ENCODE data around the gene CAGE1. TPM values are rescaled to one million over a fixed set of nuclear protein-coding genes. Genes with fewer than 3 reads are reported as not detected.
A peak's percentile ranks its signal among the peaks of the same experiment; 100 is the strongest.

Gene CAGE1
- total and polyA plus RNA-seq, 4 donors = not detected

DNA sequence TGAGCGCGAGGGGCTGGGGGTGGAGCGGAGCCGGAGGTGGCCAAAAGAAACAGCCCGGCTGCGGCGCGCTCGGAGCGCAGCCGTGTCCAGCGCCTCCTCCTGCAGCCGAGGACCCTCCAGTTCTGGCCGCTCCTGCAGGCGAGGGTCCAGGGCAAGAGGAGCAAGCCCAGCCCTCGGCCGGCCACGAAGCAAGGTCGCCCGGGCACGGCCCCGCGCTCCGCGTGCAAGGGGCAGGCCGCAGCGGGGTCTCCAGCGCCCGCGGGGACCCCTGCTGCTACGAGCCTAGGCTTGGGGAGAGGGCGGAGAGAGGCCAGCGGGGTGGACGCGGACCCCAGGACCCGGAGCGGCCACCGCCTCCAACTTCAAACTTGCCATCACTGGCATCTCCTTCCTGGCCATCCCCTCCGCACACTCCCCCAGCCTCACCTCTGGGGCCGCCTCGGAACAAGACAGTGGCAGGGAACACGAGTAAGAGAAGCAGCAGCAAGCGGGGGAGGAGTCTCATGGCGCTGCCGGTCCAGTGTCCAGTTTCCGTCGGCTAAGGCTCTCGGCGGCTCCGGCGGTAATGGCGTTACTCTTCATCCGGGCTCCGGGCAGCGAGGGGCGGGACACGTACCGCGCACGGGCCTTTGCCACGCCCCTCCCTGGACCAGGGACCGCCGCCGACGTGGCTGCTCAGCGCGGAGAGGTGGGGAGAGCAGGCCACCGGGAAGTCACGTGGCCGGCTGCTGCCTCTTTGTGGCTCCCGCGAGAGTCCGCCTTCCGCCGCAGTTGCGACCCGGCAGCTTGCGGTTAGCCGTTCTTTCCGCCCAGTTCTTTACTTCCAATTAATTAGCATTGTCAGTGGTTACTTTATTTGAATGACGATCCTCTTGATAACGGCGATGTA, 76.7 kb downstream of the CAGE1 start, which contains the start of gene SSR1:
Gene SSR1, minus strand, starts transcription at position 584 of the 889 bp plus-strand sequence. Its CDS starts 79 bp downstream, at position 505.
- Histone ChIP-seq H3K27ac (ENCODE audit: low read depth in 1 of 2, low read length in 2 of 2) (peak within 1 kb of the TSS; percentile 39 to 59), H3K27me3 (ENCODE audit: control insufficient read depth in 1 of 2, insufficient read depth in 2 of 2, low read length in 1 of 2) (no peaks in the 10 kb centered on the region), H3K4me1 (ENCODE audit: control insufficient read depth in 1 of 2, insufficient read depth in 2 of 2, low read length in 2 of 2) (peaks cover 0 to 1% of the 10 kb centered on the region in 2 donors), H3K36me3 (ENCODE audit: control insufficient read depth in 1 of 2, insufficient read depth in 2 of 2, low read length in 1 of 2) (peaks cover 0 to 2% of the 10 kb centered on the region in 2 donors), H3K4me3 (ENCODE audit: low read length in 2 of 2) (peak within 1 kb of the TSS; percentile 54 to 69), H3K9me3 (ENCODE audit: control insufficient read depth, low read length) (no peaks in the 10 kb centered on the region)
- DNase-seq = peak; percentile 99
- intact Hi-C loops (cut with DNase I) = loop anchor here (1.0 to 10.0 kb wide), 4 partner anchors 74 to 752 kb away; partner anchors contain the start of genes CAGE1 (in 2 of the 2), RIOK1 (in 2 of the 2), BLOC1S5 (in 1 of the 2) and SNRNP48 (in 1 of the 2)
- ATAC-seq (ENCODE audit: low FRiP score) = peak; percentile 100
- 0 to 1% methylated on average over 69 to 83 of the region's 83 CpGs for whole genome bisulfite sequencing, 2 donors

- no peak for DNase-seq
- peaks cover 0 to 1% of the 10 kb centered on the region in 2 donors for H3K4me1 ChIP-seq (ENCODE audit: control insufficient read depth in 1 of 2, insufficient read depth in 2 of 2, low read length in 2 of 2)
- peaks cover under 1 to 2% of the 10 kb centered on the region in 2 donors for H3K36me3 ChIP-seq (ENCODE audit: control insufficient read depth in 1 of 2, insufficient read depth in 2 of 2, low read length in 1 of 2)
- H3K27me3 ChIP-seq (ENCODE audit: control insufficient read depth in 1 of 2, insufficient read depth in 2 of 2, low read length in 1 of 2) = no peaks in the 10 kb centered on the region
- H3K9me3 ChIP-seq (ENCODE audit: control insufficient read depth, low read length) = no peaks in the 10 kb centered on the region
- intact Hi-C loops (cut with DNase I) = loop anchor here (5.0 to 10.0 kb wide), 3 partner anchors 75 to 753 kb away; partner anchors contain the start of genes BLOC1S5 (in 1 of the 2), CAGE1 (in 1 of the 2), RIOK1 (in 1 of the 2) and SNRNP48 (in 1 of the 2)
- peak overlapping the region; percentile 39 to 59 for H3K27ac ChIP-seq (ENCODE audit: low read depth in 1 of 2, low read length in 2 of 2)
- H3K4me3 ChIP-seq (ENCODE audit: low read length in 2 of 2) = peak overlapping the region; percentile 54 to 69
- no peak for ATAC-seq (ENCODE audit: low FRiP score)
- 1 to 2% methylated on average over 17 of the region's 17 CpGs for WGBS, 2 donors
Measured at GRCh38 chr6:7311917-7312615, 77.5 kb downstream of the CAGE1 start.

DNA sequence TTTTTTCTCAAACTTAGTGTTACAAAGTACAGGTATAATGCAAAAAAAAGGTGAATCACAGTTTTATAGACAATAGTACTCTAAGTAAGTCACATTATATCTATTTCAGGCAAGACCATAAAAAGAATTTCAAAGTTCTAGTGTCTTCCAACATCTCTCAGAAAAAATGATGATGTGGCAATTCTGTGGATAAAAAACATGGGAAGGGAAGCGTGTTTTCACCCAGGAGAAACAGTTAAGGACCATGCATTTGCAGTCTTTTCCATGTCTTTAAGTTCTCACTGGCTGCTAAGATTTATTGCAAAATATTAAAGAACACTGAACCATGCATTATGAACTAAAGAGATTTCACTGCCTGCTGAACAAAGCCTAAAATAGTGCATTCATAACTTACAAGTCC, 78.4 kb downstream of the CAGE1 start:
- Histone ChIP-seq H3K4me1 (ENCODE audit: control insufficient read depth in 1 of 2, insufficient read depth in 2 of 2, low read length in 2 of 2) (peaks cover 0 to 1% of the 10 kb centered on the region in 2 donors), H3K36me3 (ENCODE audit: control insufficient read depth in 1 of 2, insufficient read depth in 2 of 2, low read length in 1 of 2) (peaks cover 2 to 3% of the 10 kb centered on the region in 2 donors), H3K4me3 (ENCODE audit: low read length in 2 of 2) (no peak overlapping the region), H3K9me3 (ENCODE audit: control insufficient read depth, low read length) (no peaks in the 10 kb centered on the region), H3K27ac (ENCODE audit: low read depth in 1 of 2, low read length in 2 of 2) (no peak overlapping the region), H3K27me3 (ENCODE audit: control insufficient read depth in 1 of 2, insufficient read depth in 2 of 2, low read length in 1 of 2) (no peaks in the 10 kb centered on the region)
- intact Hi-C loops (cut with DNase I) = loop anchor here (5.0 to 10.0 kb wide), 3 partner anchors 76 to 754 kb away; partner anchors contain the start of genes BLOC1S5 (in 1 of the 2), CAGE1 (in 1 of the 2), RIOK1 (in 1 of the 2) and SNRNP48 (in 1 of the 2)
- DNase-seq = no peak
- WGBS, 2 donors = 32 to 49% methylated on average over 1 of the region's 1 CpG
- ATAC-seq (ENCODE audit: low FRiP score) = no peak

DNA sequence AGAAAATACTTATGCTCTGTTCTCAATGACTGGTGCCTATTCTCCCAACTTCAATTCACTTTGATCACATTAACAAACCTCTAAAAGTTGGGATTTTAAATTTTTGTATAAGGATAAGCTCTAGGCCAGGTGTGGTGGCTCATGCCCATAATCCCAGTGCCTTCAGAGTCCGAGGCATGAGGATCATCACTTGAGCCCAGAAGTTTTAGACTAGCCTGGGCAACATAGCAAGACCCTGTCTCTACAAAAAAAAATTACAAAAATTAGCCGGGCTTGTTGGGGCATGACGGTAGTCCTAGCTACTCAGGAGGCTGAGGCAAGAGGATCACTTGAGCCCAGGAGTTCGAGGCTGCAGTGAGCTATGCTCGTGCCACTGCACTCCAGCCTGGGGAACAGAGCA, 80.5 kb downstream of the CAGE1 start:
- H3K27me3 ChIP-seq (ENCODE audit: control insufficient read depth in 1 of 2, insufficient read depth in 2 of 2, low read length in 1 of 2) = no peaks in the 10 kb centered on the region
- H3K36me3 ChIP-seq (ENCODE audit: control insufficient read depth in 1 of 2, insufficient read depth in 2 of 2, low read length in 1 of 2) = peaks cover 3 to 4% of the 10 kb centered on the region in 2 donors
- DNase-seq (no peak), ATAC-seq (ENCODE audit: low FRiP score) (no peak)
- no peak overlapping the region for H3K4me3 ChIP-seq (ENCODE audit: low read length in 2 of 2)
- no peak overlapping the region for H3K27ac ChIP-seq (ENCODE audit: low read depth in 1 of 2, low read length in 2 of 2)
- 78 to 94% methylated on average over 5 of the region's 5 CpGs for whole genome bisulfite sequencing, 2 donors
- peaks cover 0 to 1% of the 10 kb centered on the region in 2 donors for H3K4me1 ChIP-seq (ENCODE audit: control insufficient read depth in 1 of 2, insufficient read depth in 2 of 2, low read length in 2 of 2)
- no peaks in the 10 kb centered on the region for H3K9me3 ChIP-seq (ENCODE audit: control insufficient read depth, low read length)
- intact Hi-C loops (cut with DNase I) = loop anchor here in 1 of 2 donors (10.0 kb wide), 1 partner anchor 286 kb away; the partner anchor contains the start of gene SNRNP48

DNA sequence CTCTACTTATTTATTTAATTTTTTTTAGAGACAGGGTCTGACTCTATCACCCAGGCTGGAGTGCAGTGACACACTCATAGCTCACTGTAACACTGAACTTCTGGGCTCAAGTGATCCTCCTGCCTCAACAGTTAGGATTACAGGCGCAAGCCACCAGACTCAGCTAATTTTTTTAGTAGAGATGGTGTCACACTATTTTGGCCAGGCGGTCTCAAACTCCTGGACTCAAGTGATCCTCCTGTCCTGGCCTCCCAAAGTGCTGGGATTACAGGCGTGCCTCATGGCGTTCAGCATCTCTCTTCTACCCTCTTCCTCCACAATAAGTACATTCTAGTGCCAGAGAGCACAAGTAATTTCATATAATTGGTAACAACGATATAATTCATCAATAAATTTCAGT, 82.0 kb downstream of the CAGE1 start:
- ATAC-seq (ENCODE audit: low FRiP score) = no peak
- no peak for DNase-seq

GRCh38 chr6:7304821-7305220, 84.7 kb downstream of the CAGE1 start:
- WGBS, 2 donors = 61 to 78% methylated on average over 1 of the region's 1 CpG
- Histone ChIP-seq H3K27ac (ENCODE audit: low read depth in 1 of 2, low read length in 2 of 2) (no peak overlapping the region), H3K9me3 (ENCODE audit: control insufficient read depth, low read length) (no peaks in the 10 kb centered on the region), H3K4me3 (ENCODE audit: low read length in 2 of 2) (no peak overlapping the region), H3K27me3 (ENCODE audit: control insufficient read depth in 1 of 2, insufficient read depth in 2 of 2, low read length in 1 of 2) (no peaks in the 10 kb centered on the region), H3K4me1 (ENCODE audit: control insufficient read depth in 1 of 2, insufficient read depth in 2 of 2, low read length in 2 of 2) (peaks cover 0 to 1% of the 10 kb centered on the region in 2 donors), H3K36me3 (ENCODE audit: control insufficient read depth in 1 of 2, insufficient read depth in 2 of 2, low read length in 1 of 2) (peaks cover 5 to 21% of the 10 kb centered on the region in 2 donors)
- no peak for DNase-seq
- intact Hi-C loops (cut with DNase I) = loop anchor here in 1 of 2 donors (10.0 kb wide), 1 partner anchor 290 kb away; the partner anchor contains the start of gene SNRNP48
- ATAC-seq (ENCODE audit: low FRiP score) = no peak

More for the DNA sequence above, 82.0 kb downstream of the CAGE1 start:
- intact Hi-C loops (cut with DNase I) = loop anchor here in 1 of 2 donors (10.0 kb wide), 1 partner anchor 287 kb away; the partner anchor contains the start of gene SNRNP48
- H3K9me3 ChIP-seq (ENCODE audit: control insufficient read depth, low read length) = no peaks in the 10 kb centered on the region
- no peak overlapping the region for H3K27ac ChIP-seq (ENCODE audit: low read depth in 1 of 2, low read length in 2 of 2)
- peaks cover 5 to 8% of the 10 kb centered on the region in 2 donors for H3K36me3 ChIP-seq (ENCODE audit: control insufficient read depth in 1 of 2, insufficient read depth in 2 of 2, low read length in 1 of 2)
- 93 to 94% methylated on average over 5 of the region's 5 CpGs for WGBS, 2 donors
- no peaks in the 10 kb centered on the region for H3K27me3 ChIP-seq (ENCODE audit: control insufficient read depth in 1 of 2, insufficient read depth in 2 of 2, low read length in 1 of 2)
- H3K4me1 ChIP-seq (ENCODE audit: control insufficient read depth in 1 of 2, insufficient read depth in 2 of 2, low read length in 2 of 2) = peaks cover 0 to 1% of the 10 kb centered on the region in 2 donors
- no peak overlapping the region for H3K4me3 ChIP-seq (ENCODE audit: low read length in 2 of 2)

DNA sequence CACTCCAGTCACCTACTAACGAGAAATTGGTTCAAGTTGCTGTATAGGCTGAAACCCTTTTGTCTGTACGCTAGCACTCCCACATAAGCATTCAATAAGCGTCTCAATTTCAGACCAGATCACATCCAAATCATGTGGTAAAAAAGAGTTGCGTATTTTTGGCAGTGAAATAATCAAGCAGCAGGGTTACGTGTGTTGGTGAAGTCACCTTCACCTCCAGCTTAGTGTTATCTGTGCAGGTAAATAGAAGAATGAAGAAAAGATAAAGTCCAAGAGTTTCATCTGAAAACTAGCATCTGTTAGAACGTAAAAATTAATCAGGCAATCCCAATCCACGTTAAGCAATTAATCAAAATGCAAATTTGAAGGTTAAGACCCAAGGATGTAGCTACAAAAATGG, 87.8 kb downstream of the CAGE1 start:
- intact Hi-C loops (cut with DNase I) = loop anchor here in 1 of 2 donors (10.0 kb wide), 1 partner anchor 293 kb away; the partner anchor contains the start of gene SNRNP48
- H3K9me3 ChIP-seq (ENCODE audit: control insufficient read depth, low read length) = no peaks in the 10 kb centered on the region
- DNase-seq = no peak
- H3K4me3 ChIP-seq (ENCODE audit: low read length in 2 of 2) = no peak overlapping the region
- no peak overlapping the region for H3K27ac ChIP-seq (ENCODE audit: low read depth in 1 of 2, low read length in 2 of 2)
- H3K27me3 ChIP-seq (ENCODE audit: control insufficient read depth in 1 of 2, insufficient read depth in 2 of 2, low read length in 1 of 2) = no peaks in the 10 kb centered on the region
- H3K36me3 ChIP-seq (ENCODE audit: control insufficient read depth in 1 of 2, insufficient read depth in 2 of 2, low read length in 1 of 2) = peaks cover 8 to 18% of the 10 kb centered on the region in 2 donors
- WGBS, 2 donors = 86 to 89% methylated on average over 7 of the region's 7 CpGs
- ATAC-seq (ENCODE audit: low FRiP score) = no peak
- no peaks in the 10 kb centered on the region for H3K4me1 ChIP-seq (ENCODE audit: control insufficient read depth in 1 of 2, insufficient read depth in 2 of 2, low read length in 2 of 2)

DNA sequence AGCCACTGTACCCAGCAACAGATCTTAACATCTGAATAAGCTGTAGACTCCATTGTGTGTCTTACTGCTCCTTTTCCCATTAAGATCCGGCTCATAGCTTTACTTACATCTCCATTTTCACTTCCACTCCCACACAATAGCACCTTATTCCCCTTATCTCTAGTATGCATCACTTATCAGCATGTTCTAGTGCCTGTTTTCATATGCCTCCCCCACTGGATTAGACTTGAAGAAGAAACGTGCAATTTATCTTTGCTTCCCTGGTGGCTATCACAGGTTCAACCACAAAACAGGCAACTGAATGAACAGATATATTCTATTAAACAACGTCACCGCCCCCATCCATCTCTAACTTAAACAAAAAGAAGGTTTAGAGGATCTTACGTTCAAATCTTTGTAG, 88.6 kb downstream of the CAGE1 start:
- DNase-seq (no peak), ATAC-seq (ENCODE audit: low FRiP score) (no peak)
- no peak overlapping the region for H3K27ac ChIP-seq (ENCODE audit: low read depth in 1 of 2, low read length in 2 of 2)
- H3K27me3 ChIP-seq (ENCODE audit: control insufficient read depth in 1 of 2, insufficient read depth in 2 of 2, low read length in 1 of 2) = no peaks in the 10 kb centered on the region
- intact Hi-C loops (cut with DNase I) = loop anchor here in 1 of 2 donors (10.0 kb wide), 1 partner anchor 294 kb away; the partner anchor contains the start of gene SNRNP48
- no peaks in the 10 kb centered on the region for H3K4me1 ChIP-seq (ENCODE audit: control insufficient read depth in 1 of 2, insufficient read depth in 2 of 2, low read length in 2 of 2)
- H3K4me3 ChIP-seq (ENCODE audit: low read length in 2 of 2) = no peak overlapping the region
- H3K36me3 ChIP-seq (ENCODE audit: control insufficient read depth in 1 of 2, insufficient read depth in 2 of 2, low read length in 1 of 2) = peaks cover 8 to 18% of the 10 kb centered on the region in 2 donors
- 73 to 80% methylated on average over 5 of the region's 5 CpGs for WGBS, 2 donors
- H3K9me3 ChIP-seq (ENCODE audit: control insufficient read depth, low read length) = no peaks in the 10 kb centered on the region
